Mucosa of descending colon (tissue), 3 donors: Measurements from ENCODE around the gene BMPR1A. TPM values are rescaled to one million over a fixed set of nuclear protein-coding genes. Genes with fewer than 3 reads are reported as not detected.

Source experiments
- ATAC-seq: fragments of 200-7000 bp; cut with Tn5 transposase; one replicate; pipeline ENCODE4 v1.9.1; 2020; ENCODE audit warnings: mild to moderate bottlenecking, moderate library complexity
- DNase-seq, 3 donors: peaks; one replicate each; pipeline ENCODE4 v3.0.0-alpha.2; 2020
- H3K36me3 ChIP-seq: fragments of 200-600 bp; one replicate; pipeline ENCODE4 v1.8.0; 2021; ENCODE audit warnings: low read depth, mild to moderate bottlenecking
- H3K4me1 ChIP-seq: fragments of 200-600 bp; one replicate; pipeline ENCODE4 v1.8.0; 2021; ENCODE audit warnings: low read depth, mild to moderate bottlenecking
- H3K4me3 ChIP-seq: fragments of 200-600 bp; one replicate; pipeline ENCODE4 v1.8.0; 2021; ENCODE audit warnings: mild to moderate bottlenecking
- H3K9me3 ChIP-seq: fragments of 200-600 bp; one replicate; pipeline ENCODE4 v1.8.0; 2021; ENCODE audit warnings: mild to moderate bottlenecking
- CTCF ChIP-seq: fragments of 200-600 bp; IDR thresholded peaks from one replicate; pipeline ENCODE4 v1.8.0; 2022; ENCODE audit warnings: antibody characterized with exemption, mild to moderate bottlenecking
- intact Hi-C, 2 donors: fragments of 100-400 bp; cut with DNase I in 1 of 2; cut with micrococcal nuclease in 1 of 2; formaldehyde crosslinking; loops; one replicate each; pipeline versions ENCODE4 v1.11.0 to v1.11.1; 2022; cut with DNase I, micrococcal nuclease
- total RNA-seq, 3 donors: library from RNA; stranded (reverse); fragmentation: NEBNext Ultra II Directional in 2 of 3; extraction: Animal tissue kit (Norgen Biotek cat#: 25700) in 2 of 3; gene quantifications; one replicate each; pipeline versions ENCODE4 v1.2.1 to v1.2.4, GENCODE V29; 2021 to 2023
- donor health status: DM: no; HTN: no; CAD: no; lungs with moderate emphysema.
- donor health status: DM: no; HTN: no; CAD: no.
- donor health status: DM: no; HTN: yes; CAD: no.

Gene BMPR1A
- total RNA-seq, 3 donors from 2014 or later, result 44.4 to 126 (median 45.3) TPM

GRCh38 chr10:86953747-86954680 lies 197.6 kb downstream of the BMPR1A start:
- H3K36me3 ChIP-seq, result no peaks in the 10 kb centered on the region
- DNase-seq, result no peak
- ATAC-seq, result peak; percentile 42
- intact Hi-C loops, result no loop called here
- H3K4me1 ChIP-seq, result no peaks in the 10 kb centered on the region
- no peak for TF ChIP-seq CTCF
- peaks cover 13% of the 10 kb centered on the region for H3K9me3 ChIP-seq
- H3K4me3 ChIP-seq, result no peak overlapping the region

GRCh38 chr10:86954681-86955500 lies 198.5 kb downstream of the BMPR1A start:
- Histone ChIP-seq H3K4me1 (no peaks in the 10 kb centered on the region), H3K9me3 (peaks cover 13% of the 10 kb centered on the region), H3K4me3 (no peak overlapping the region), H3K36me3 (no peaks in the 10 kb centered on the region)
- no peak for ATAC-seq
- no peak for DNase-seq
- intact Hi-C loops, result no loop called here
- no peak for TF ChIP-seq CTCF

GRCh38 chr10:86955501-86956194 lies 199.2 kb downstream of the BMPR1A start:
- TF ChIP-seq CTCF, result no peak
- ATAC-seq, result no peak
- no peak overlapping the region for H3K4me3 ChIP-seq
- DNase-seq, result no peak
- intact Hi-C loops, result no loop called here
- H3K9me3 ChIP-seq, result peaks cover 13% of the 10 kb centered on the region
- H3K4me1 ChIP-seq, result no peaks in the 10 kb centered on the region
- no peaks in the 10 kb centered on the region for H3K36me3 ChIP-seq

- TF ChIP-seq CTCF, result no peak
- H3K4me1 ChIP-seq, result no peaks in the 10 kb centered on the region
- H3K4me3 ChIP-seq, result no peak overlapping the region
- no peaks in the 10 kb centered on the region for H3K36me3 ChIP-seq
- DNase-seq (no peak), ATAC-seq (no peak)
- peaks cover 13% of the 10 kb centered on the region for H3K9me3 ChIP-seq
- intact Hi-C loops, result no loop called here
Measured at GRCh38 chr10:86956195-86956847, 199.9 kb downstream of the BMPR1A start.

- Histone ChIP-seq H3K9me3 (peaks cover 10% of the 10 kb centered on the region), H3K4me1 (no peaks in the 10 kb centered on the region), H3K36me3 (no peaks in the 10 kb centered on the region), H3K4me3 (no peak overlapping the region)
- no peak for TF ChIP-seq CTCF
- ATAC-seq (no peak), DNase-seq (no peak)
- intact Hi-C loops, result no loop called here
Measured at GRCh38 chr10:86956848-86957448, 200.5 kb downstream of the BMPR1A start.
